ENCODE measurements around the gene FBRSL1. TPM values are rescaled to one million over a fixed set of nuclear protein-coding genes. Genes with fewer than 3 reads are reported as not detected.
A peak's percentile ranks its signal among the peaks of the same experiment; 100 is the strongest.

The FBRSL1 gene
- total and polyA plus RNA-seq, 9 of the 15 experiments (the other 6 are each of a cell fraction or from before 2014, with no cell fraction given) = 0.24 to 129 (median 7.3) TPM

GRCh38 chr12:132501204-132501940 lies 11.4 kb downstream of the FBRSL1 start:
- no TSS peak for BruUV-seq (replicated peaks)
- no peaks in the 10 kb centered on the region for H3K27me3 ChIP-seq (ENCODE audit: control insufficient read depth in 2 of 2, insufficient read depth in 2 of 2, low read length in 2 of 2)
- DNase-seq (ENCODE audit: extremely low read depth in 1 of 4, low spot score in 3 of 4) (peak; percentile 46 to 50 (median 48)), ATAC-seq (peak; percentile 6; the same call in 2 of the 3 replicates), FAIRE-seq (no peak)
- peaks cover 20 to 100% of the 10 kb centered on the region in 2 experiments; a peak in 4 of 5 replicates for H3K4me1 ChIP-seq (replicated peaks in 1 of 2; ENCODE audit: control insufficient read depth in 2 of 2, insufficient read depth in 2 of 2, low read length in 2 of 2)
- no peaks in the 10 kb centered on the region for H3K9me3 ChIP-seq (replicated peaks; ENCODE audit: control insufficient read depth, insufficient read depth, low read depth, low read length)
- peaks cover 34% of the 10 kb centered on the region for H3K9me1 ChIP-seq (ENCODE audit: control insufficient read depth, insufficient read depth, low read length)
- intact Hi-C loops (cut with micrococcal nuclease) = no loop called here
- peak overlapping the region in 1 of 2 experiments; percentile 82; a peak in 2 of 4 replicates for H3K9ac ChIP-seq (ENCODE audit: insufficient read depth in 1 of 2, low read depth in 2 of 2, low read length in 2 of 2)
- in situ Hi-C loops (cut with MboI) = no loop called here
- ChIA-PET CTCF (ENCODE audit: low intra/inter-chr PET ratio) (no interaction called here), POLR2A (interaction anchor here (0.6 kb wide), 1 partner anchor 17 kb away, joined by 3 read pairs; no protein-coding TSS in a partner anchor)
- no peaks in the 10 kb centered on the region for H3K36me3 ChIP-seq (ENCODE audit: control insufficient read depth, insufficient read depth, low read length)
- H4K20me1 ChIP-seq (replicated peaks; ENCODE audit: control insufficient read depth, insufficient read depth, low read length) = peaks cover 88% of the 10 kb centered on the region
- H3K4me3 ChIP-seq = no peak overlapping the region
- peaks cover 99% of the 10 kb centered on the region for H3K79me2 ChIP-seq (ENCODE audit: control insufficient read depth, insufficient read depth, low read length)
- peak; percentile 48 for TF ChIP-seq MEIS2 (IDR thresholded peaks at IDR 0.05; ENCODE audit: partially characterized antibody)
- TF ChIP-seq ZBTB33 (CRISPR knock-in tag; IDR thresholded peaks at IDR 0.05) = 0 out of 2 replicates have a peak, but pooled peaks have one; percentile 44
- TF ChIP-seq ZNF318 (IDR thresholded peaks at IDR 0.05; ENCODE audit: borderline replicate concordance in 1 of 2, low read depth in 1 of 2) = no peak
- TF ChIP-seq PKNOX1 (IDR thresholded peaks at IDR 0.05) = peak; percentile 51; the same call in 1 of the 2 replicates
- TF ChIP-seq ZNF436 (CRISPR knock-in tag; IDR thresholded peaks at IDR 0.05) = no peak
- TF ChIP-seq POLR2G (IDR thresholded peaks at IDR 0.05; ENCODE audit: low read depth, low read length) = 0 out of 2 replicates have a peak, but pooled peaks have one; percentile 17
- peak; percentile 24 for TF ChIP-seq HMGN3 (IDR thresholded peaks at IDR 0.05; ENCODE audit: borderline replicate concordance, extremely low read depth, insufficient read length, low read depth, low read length)
- TF ChIP-seq EGR1 (conservative IDR thresholded peaks at IDR 0.05) = peak; percentile 21; the same call in 1 of the 2 replicates
- 69% methylated on average over 25 of the region's 27 CpGs for WGBS (ENCODE audit: insufficient coverage, low coverage, missing lambda C conversion rate)
- H3K4me2 ChIP-seq (ENCODE audit: insufficient read depth, low read length) = no peak overlapping the region
- H2AFZ ChIP-seq (ENCODE audit: low read depth, low read length) = no peak overlapping the region
- no peak overlapping the region for H3K27ac ChIP-seq (ENCODE audit: extremely low read depth, low read depth, low read length)
